SK-N-SH treated with all-trans-retinoic acid at 6 μM for 48 hours (cell line): ENCODE measurements around the gene VAV1.

Source experiments
- ATAC-seq: fragments of 200-7000 bp; cut with Tn5 transposase; 3 replicates; pipeline ENCODE4 v1.9.1; 2020; ENCODE audit warnings: mild to moderate bottlenecking, moderate library complexity
- ARNTL ChIP-seq: fragments of 450-650 bp; formaldehyde crosslinking; IDR thresholded peaks from 2 replicates; pipeline ENCODE4 v1.5.0; 2020; ENCODE audit warnings: low read depth, mild to moderate bottlenecking, moderate library complexity, borderline replicate concordance
- CREB5 ChIP-seq: fragments of 250-450 bp; sonication (Bioruptor Pico); IDR thresholded peaks from 2 replicates; pipeline ENCODE4 v1.5.1; 2020; ENCODE audit warnings: low read depth, mild to moderate bottlenecking, moderate library complexity
- CSDC2 ChIP-seq: fragments of 250-450 bp; sonication (Bioruptor Pico); IDR thresholded peaks from 2 replicates; pipeline ENCODE4 v1.5.0; 2020; ENCODE audit warnings: mild to moderate bottlenecking, moderate library complexity
- ESRRG ChIP-seq: fragments of 250-450 bp; sonication (Bioruptor Pico); IDR thresholded peaks from 2 replicates; pipeline ENCODE4 v1.6.1; 2021; ENCODE audit warnings: mild to moderate bottlenecking
- GLIS3 ChIP-seq: fragments of 250-450 bp; sonication (Bioruptor Pico); IDR thresholded peaks from 2 replicates; pipeline ENCODE4 v1.5.0; 2020; ENCODE audit warnings: mild to moderate bottlenecking, moderate library complexity
- ISL1 ChIP-seq: fragments of 250-450 bp; sonication (Bioruptor Pico); IDR thresholded peaks from 2 replicates; pipeline ENCODE4 v2.1.2; 2022; ENCODE audit warnings: mild to moderate bottlenecking, moderate library complexity
- OSR1 ChIP-seq: fragments of 250-450 bp; sonication (Bioruptor Pico); IDR thresholded peaks from 2 replicates; pipeline ENCODE4 v1.8.0; 2022; ENCODE audit warnings: moderate library complexity, mild to moderate bottlenecking, inconsistent platforms
- PATZ1 ChIP-seq: fragments of 250-450 bp; sonication (Bioruptor Pico); IDR thresholded peaks from 2 replicates; pipeline ENCODE4 v1.8.0; 2020; ENCODE audit warnings: mild to moderate bottlenecking, moderate library complexity, borderline replicate concordance
- POU6F1 ChIP-seq: fragments of 250-450 bp; sonication (Bioruptor Pico); IDR thresholded peaks from 2 replicates; pipeline ENCODE4 v1.8.0; 2021; ENCODE audit warnings: low read depth, mild to moderate bottlenecking, moderate library complexity, borderline replicate concordance
- PPARA ChIP-seq: fragments of 250-450 bp; sonication (Bioruptor Pico); IDR thresholded peaks from 2 replicates; pipeline ENCODE4 v1.5.0; 2020; ENCODE audit warnings: mild to moderate bottlenecking, borderline replicate concordance
- RARB ChIP-seq: fragments of 250-450 bp; sonication (Bioruptor Pico); IDR thresholded peaks from 2 replicates; pipeline ENCODE4 v1.8.0; 2021; ENCODE audit warnings: mild to moderate bottlenecking, moderate library complexity
- SNAI2 ChIP-seq: fragments of 250-450 bp; sonication (Bioruptor Pico); IDR thresholded peaks from 2 replicates; pipeline ENCODE4 v1.5.0; 2020; ENCODE audit warnings: mild to moderate bottlenecking, moderate library complexity
- TOX ChIP-seq: fragments of 250-450 bp; sonication (Bioruptor Pico); IDR thresholded peaks from 2 replicates; pipeline ENCODE4 v1.8.0; 2021; ENCODE audit warnings: mild to moderate bottlenecking, moderate library complexity, borderline replicate concordance
- ZC3H10 ChIP-seq: fragments of 250-450 bp; sonication (Bioruptor Pico); IDR thresholded peaks from 2 replicates; pipeline ENCODE4 v1.5.1; 2021; ENCODE audit warnings: mild to moderate bottlenecking, moderate library complexity
- ZFP3 ChIP-seq: fragments of 250-450 bp; sonication (Bioruptor Pico); IDR thresholded peaks from 2 replicates; pipeline ENCODE4 v1.5.0; 2020; ENCODE audit warnings: mild to moderate bottlenecking, moderate library complexity
- ZFP30 ChIP-seq: fragments of 450-650 bp; formaldehyde crosslinking; IDR thresholded peaks from 2 replicates; pipeline ENCODE4 v1.5.0; 2022; ENCODE audit warnings: mild to moderate bottlenecking, moderate library complexity
- ZNF565 ChIP-seq: fragments of 450-650 bp; formaldehyde crosslinking; conservative IDR thresholded peaks from 2 replicates; pipeline ENCODE4 v1.5.0; 2020; ENCODE audit warnings: low read depth, mild to moderate bottlenecking, moderate library complexity
- ZNF70 ChIP-seq: fragments of 450-650 bp; formaldehyde crosslinking; IDR thresholded peaks from 2 replicates; pipeline ENCODE4 v1.5.0; 2020; ENCODE audit warnings: mild to moderate bottlenecking, moderate library complexity
- ZNF8 ChIP-seq: fragments of 450-650 bp; formaldehyde crosslinking; IDR thresholded peaks from 2 replicates; pipeline ENCODE4 v1.5.0; 2020; ENCODE audit warnings: mild to moderate bottlenecking, moderate library complexity
- TF ChIP-seq, protein P1 (sequence below): fragments of 250-450 bp; sonication (Bioruptor Pico); IDR thresholded peaks from 2 replicates; pipeline ENCODE4 v1.5.1; 2021; ENCODE audit warnings: mild to moderate bottlenecking, moderate library complexity
- TF ChIP-seq, protein P2 (sequence below): fragments of 250-450 bp; sonication (Bioruptor Pico); IDR thresholded peaks from 2 replicates; pipeline ENCODE4 v1.5.0; 2020; ENCODE audit warnings: mild to moderate bottlenecking, moderate library complexity

VAV1 gene

GRCh38 chr19:6825076-6825774 lies 52.7 kb downstream of the VAV1 start:
- TF ChIP-seq ZNF70 (CRISPR knock-in tag), result no peak
- no peak for TF ChIP-seq ZFP30 (CRISPR knock-in tag)
- TF ChIP-seq, protein P1, sequence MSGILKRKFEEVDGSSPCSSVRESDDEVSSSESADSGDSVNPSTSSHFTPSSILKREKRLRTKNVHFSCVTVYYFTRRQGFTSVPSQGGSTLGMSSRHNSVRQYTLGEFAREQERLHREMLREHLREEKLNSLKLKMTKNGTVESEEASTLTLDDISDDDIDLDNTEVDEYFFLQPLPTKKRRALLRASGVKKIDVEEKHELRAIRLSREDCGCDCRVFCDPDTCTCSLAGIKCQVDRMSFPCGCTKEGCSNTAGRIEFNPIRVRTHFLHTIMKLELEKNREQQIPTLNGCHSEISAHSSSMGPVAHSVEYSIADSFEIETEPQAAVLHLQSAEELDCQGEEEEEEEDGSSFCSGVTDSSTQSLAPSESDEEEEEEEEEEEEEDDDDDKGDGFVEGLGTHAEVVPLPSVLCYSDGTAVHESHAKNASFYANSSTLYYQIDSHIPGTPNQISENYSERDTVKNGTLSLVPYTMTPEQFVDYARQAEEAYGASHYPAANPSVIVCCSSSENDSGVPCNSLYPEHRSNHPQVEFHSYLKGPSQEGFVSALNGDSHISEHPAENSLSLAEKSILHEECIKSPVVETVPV (CRISPR knock-in tag), result no peak
- no peak for TF ChIP-seq SNAI2 (CRISPR knock-in tag)
- TF ChIP-seq CSDC2 (CRISPR knock-in tag), result no peak
- no peak for TF ChIP-seq PATZ1 (CRISPR knock-in tag)
- no peak for TF ChIP-seq ARNTL
- no peak for TF ChIP-seq POU6F1 (CRISPR knock-in tag)
- TF ChIP-seq ZNF8 (CRISPR knock-in tag), result no peak
- no peak for TF ChIP-seq ESRRG (CRISPR knock-in tag)
- no peak for TF ChIP-seq ISL1 (CRISPR knock-in tag)
- TF ChIP-seq ZNF565, result no peak
- TF ChIP-seq PPARA (CRISPR knock-in tag), result no peak
- no peak for TF ChIP-seq GLIS3 (CRISPR knock-in tag)
- no peak for TF ChIP-seq ZFP3 (CRISPR knock-in tag)
- TF ChIP-seq CREB5 (CRISPR knock-in tag), result no peak
- TF ChIP-seq ZC3H10 (CRISPR knock-in tag), result no peak
- TF ChIP-seq, protein P2, sequence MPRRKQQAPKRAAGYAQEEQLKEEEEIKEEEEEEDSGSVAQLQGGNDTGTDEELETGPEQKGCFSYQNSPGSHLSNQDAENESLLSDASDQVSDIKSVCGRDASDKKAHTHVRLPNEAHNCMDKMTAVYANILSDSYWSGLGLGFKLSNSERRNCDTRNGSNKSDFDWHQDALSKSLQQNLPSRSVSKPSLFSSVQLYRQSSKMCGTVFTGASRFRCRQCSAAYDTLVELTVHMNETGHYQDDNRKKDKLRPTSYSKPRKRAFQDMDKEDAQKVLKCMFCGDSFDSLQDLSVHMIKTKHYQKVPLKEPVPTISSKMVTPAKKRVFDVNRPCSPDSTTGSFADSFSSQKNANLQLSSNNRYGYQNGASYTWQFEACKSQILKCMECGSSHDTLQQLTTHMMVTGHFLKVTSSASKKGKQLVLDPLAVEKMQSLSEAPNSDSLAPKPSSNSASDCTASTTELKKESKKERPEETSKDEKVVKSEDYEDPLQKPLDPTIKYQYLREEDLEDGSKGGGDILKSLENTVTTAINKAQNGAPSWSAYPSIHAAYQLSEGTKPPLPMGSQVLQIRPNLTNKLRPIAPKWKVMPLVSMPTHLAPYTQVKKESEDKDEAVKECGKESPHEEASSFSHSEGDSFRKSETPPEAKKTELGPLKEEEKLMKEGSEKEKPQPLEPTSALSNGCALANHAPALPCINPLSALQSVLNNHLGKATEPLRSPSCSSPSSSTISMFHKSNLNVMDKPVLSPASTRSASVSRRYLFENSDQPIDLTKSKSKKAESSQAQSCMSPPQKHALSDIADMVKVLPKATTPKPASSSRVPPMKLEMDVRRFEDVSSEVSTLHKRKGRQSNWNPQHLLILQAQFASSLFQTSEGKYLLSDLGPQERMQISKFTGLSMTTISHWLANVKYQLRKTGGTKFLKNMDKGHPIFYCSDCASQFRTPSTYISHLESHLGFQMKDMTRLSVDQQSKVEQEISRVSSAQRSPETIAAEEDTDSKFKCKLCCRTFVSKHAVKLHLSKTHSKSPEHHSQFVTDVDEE (CRISPR knock-in tag), result no peak

DNA sequence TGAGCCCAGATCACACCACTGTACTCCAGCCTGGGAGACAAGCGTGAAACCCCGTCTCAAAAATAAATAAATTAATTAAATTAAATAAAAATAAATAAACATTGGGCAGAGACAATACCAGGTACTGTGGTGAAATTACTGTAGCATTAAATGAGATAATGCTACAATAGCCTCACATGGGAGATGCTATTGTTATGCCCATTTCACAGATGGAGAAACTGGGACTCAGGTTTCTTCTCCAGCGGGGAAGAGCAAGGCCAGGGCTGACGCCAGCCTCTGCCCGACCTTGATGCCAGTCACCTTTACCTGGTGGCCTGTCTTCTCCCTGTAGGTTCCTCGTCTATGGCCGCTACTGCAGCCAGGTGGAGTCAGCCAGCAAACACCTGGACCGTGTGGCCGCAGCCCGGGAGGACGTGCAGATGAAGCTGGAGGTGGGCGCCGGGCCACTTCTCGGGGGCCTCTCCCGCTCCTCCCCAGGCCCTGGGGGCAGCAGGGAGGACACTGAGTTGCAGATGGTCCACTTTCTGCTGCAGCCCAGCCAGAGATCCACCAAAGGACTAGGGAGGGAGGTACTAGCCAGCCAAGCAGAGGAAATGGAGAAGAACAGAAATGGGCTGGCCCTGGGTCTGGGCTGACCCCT lies 53.9 kb downstream of the VAV1 start:
- no peak for ATAC-seq
- TF ChIP-seq PATZ1 (CRISPR knock-in tag) (no peak), GLIS3 (CRISPR knock-in tag) (no peak), CSDC2 (CRISPR knock-in tag) (no peak), SNAI2 (CRISPR knock-in tag) (no peak), OSR1 (no peak), ESRRG (CRISPR knock-in tag) (no peak), RARB (CRISPR knock-in tag) (no peak), POU6F1 (CRISPR knock-in tag) (no peak), ARNTL (no peak), ZNF8 (CRISPR knock-in tag) (no peak), TOX (CRISPR knock-in tag) (no peak), ZNF70 (CRISPR knock-in tag) (no peak), ISL1 (CRISPR knock-in tag) (no peak)
- TF ChIP-seq, protein P1 (CRISPR knock-in tag), result no peak

More at GRCh38 chr19:6825076-6825774, 52.7 kb downstream of the VAV1 start:
- ATAC-seq, result no peak
